H4 (cell line): ENCODE results near the gene ZBTB22. TPM values are rescaled to one million over a fixed set of nuclear protein-coding genes. Genes with fewer than 3 reads are reported as not detected.
"Not testable (repeated sequence)": the region's sequence is repeated elsewhere in the genome, so short reads cannot be mapped to it uniquely, and the experiment has no call there.

Experiments used
- DNase-seq: peaks from one replicate; pipeline ENCODE4 v3.0.0-alpha.2; 2015; ENCODE audit warnings: low spot score
- total RNA-seq: library from RNA; depleted of rRNA; stranded (reverse); fragments of >200 nt; shearing (Covaris generic); gene quantifications from 2 replicates; pipeline ENCODE4 v1.2.3, GENCODE V29; 2014; rRNA removed

The ZBTB22 gene, protein sequence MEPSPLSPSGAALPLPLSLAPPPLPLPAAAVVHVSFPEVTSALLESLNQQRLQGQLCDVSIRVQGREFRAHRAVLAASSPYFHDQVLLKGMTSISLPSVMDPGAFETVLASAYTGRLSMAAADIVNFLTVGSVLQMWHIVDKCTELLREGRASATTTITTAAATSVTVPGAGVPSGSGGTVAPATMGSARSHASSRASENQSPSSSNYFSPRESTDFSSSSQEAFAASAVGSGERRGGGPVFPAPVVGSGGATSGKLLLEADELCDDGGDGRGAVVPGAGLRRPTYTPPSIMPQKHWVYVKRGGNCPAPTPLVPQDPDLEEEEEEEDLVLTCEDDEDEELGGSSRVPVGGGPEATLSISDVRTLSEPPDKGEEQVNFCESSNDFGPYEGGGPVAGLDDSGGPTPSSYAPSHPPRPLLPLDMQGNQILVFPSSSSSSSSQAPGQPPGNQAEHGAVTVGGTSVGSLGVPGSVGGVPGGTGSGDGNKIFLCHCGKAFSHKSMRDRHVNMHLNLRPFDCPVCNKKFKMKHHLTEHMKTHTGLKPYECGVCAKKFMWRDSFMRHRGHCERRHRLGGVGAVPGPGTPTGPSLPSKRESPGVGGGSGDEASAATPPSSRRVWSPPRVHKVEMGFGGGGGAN
- 7.9 and 11.3 TPM in 2 replicates for total RNA-seq

- peak; percentile 97 for DNase-seq
Observed at GRCh38 chr6:33317669-33318425, at the start of gene ZBTB22. ZBTB22 (minus strand) TSS chr6:33317744; CDS start chr6:33316916, 828 bp downstream.

- DNase-seq = no peak
Observed at GRCh38 chr6:33367009-33367714, 49.6 kb upstream of the ZBTB22 start.

GRCh38 chr6:33365206-33365971, 47.8 kb upstream of the ZBTB22 start:
- not testable (repeated sequence) for DNase-seq

GRCh38 chr6:33364475-33365205, 47.1 kb upstream of the ZBTB22 start:
- peak; percentile 78 for DNase-seq

- DNase-seq = not testable (repeated sequence)
Observed at GRCh38 chr6:33363486-33363885, 45.9 kb upstream of the ZBTB22 start.

- DNase-seq = no peak
Observed at GRCh38 chr6:33359331-33359730, 41.8 kb upstream of the ZBTB22 start.

- DNase-seq = not testable (repeated sequence)
Observed at GRCh38 chr6:33357160-33357871, 39.8 kb upstream of the ZBTB22 start.

GRCh38 chr6:33356295-33356694, 38.8 kb upstream of the ZBTB22 start:
- no peak for DNase-seq

DNA sequence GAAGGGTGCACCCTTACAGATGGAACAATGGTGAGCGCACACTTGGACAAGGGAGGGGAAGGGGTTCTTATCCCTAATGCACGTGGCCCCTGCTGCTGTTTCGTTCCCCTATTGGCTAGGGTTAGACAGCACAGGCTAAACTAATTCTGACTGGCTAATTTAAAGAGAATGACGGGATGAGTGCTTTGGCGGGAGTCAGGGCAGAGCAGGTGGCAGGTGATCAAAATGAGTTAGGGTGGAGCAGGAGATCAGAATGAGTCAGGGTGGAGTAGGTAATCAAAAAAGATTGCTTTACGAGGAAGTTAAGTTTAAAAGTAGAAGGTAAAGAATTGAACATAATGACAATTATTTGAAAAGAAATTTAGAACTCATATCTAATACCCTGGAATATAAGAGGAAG, 38.3 kb upstream of the ZBTB22 start:
- not testable (repeated sequence) for DNase-seq

- no peak for DNase-seq
Observed at GRCh38 chr6:33347816-33348215, 30.3 kb upstream of the ZBTB22 start.

- DNase-seq = not testable (repeated sequence)
Observed at GRCh38 chr6:33346972-33347371, 29.4 kb upstream of the ZBTB22 start.

DNA sequence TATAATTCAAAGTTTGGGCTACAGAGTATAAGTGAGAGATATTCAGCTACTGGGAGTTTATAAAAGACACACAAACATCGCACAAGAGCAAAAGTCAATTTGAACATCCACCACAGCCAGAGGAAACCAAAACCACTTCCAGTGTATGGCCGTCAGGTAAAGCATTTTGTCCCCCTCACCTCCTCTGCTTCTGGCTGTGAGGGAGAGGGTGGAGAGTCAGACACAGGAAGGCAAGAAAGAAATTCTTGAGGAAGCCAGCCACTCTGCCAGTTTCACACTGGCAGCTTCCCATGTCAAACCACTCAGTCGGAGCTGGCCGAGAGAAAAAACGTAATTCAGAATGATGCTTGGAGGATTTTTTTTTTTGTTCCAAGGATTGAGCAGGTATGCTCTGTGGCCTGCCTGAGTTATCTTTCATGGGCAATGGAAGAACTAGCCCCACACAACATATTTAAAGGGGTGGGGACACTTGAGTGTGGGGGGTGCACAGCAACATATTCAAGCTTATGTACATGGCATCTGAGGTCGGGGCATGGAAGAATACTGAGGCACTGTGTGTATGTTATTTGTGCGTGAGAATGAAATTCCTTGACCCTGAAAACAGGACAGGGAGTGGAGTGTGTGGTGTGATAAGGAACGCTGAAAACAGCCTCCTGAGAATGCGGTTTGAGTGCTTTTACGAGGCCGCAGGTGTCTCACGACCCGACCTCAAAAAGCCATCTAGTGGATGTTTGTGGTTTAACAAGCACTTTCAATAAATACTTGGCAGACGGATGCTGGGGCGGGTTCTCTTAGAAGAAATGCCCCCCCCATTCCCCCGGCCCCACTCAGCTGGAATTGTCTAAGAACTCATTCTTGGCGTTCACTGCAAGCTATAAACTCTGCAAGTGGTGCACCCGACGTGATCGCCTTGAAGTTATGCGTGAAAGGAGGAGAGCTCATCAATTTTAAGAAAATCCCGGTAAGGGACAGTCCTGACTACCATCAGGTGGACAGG, 27.5 kb upstream of the ZBTB22 start:
- peak; percentile 86 for DNase-seq

- DNase-seq = no peak
Observed at GRCh38 chr6:33343953-33344611, 26.5 kb upstream of the ZBTB22 start.

DNA sequence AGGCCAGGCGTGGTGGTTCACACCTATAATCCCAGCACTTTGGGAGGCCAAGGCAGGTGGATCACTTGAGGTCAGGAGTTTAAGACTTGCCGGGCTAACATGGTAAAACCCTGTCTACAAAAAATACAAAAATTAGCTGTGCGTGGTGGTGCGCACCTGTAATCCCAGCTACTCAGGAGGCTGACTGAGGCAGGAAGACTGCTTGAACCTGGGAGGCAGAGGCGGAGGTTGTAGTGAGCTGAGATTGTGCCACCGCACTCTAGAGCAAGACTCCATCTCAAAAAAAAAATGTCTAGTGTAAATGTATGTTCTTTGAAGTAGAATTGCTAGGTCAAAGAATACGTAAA, 26.0 kb upstream of the ZBTB22 start:
- DNase-seq = not testable (repeated sequence)

- no peak for DNase-seq
Observed at GRCh38 chr6:33339193-33339592, 21.6 kb upstream of the ZBTB22 start.

- no peak for DNase-seq
Observed at GRCh38 chr6:33336495-33336894, 19.0 kb upstream of the ZBTB22 start.

- no peak for DNase-seq
Observed at GRCh38 chr6:33335916-33336315, 18.4 kb upstream of the ZBTB22 start.

DNA sequence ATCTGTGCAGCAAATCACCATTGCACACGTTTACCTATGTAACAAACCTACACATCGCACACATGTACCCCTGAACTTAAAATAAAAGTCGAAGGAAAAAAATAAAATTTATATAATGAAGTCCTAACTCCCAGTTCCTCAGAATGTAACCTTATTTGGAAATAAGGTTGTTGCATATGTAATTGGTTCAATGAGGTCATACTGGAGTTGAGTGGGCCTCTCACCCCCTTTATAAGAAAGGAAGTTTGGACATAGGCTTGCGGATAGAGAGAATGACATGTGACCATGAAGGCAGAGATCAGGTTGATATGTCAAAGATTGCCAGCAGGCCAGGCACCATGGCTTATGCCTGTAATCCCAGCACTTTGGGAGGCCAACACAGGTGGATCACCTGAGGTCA, 16.1 kb upstream of the ZBTB22 start:
- DNase-seq = no peak
